Measurements from ENCODE around the gene KLHL26. TPM values are rescaled to one million over a fixed set of nuclear protein-coding genes. Genes with fewer than 3 reads are reported as not detected.
A peak's percentile ranks its signal among the peaks of the same experiment; 100 is the strongest.

The KLHL26 gene
- total and polyA plus RNA-seq, 8 donors, result 1.2 to 45.1 (median 4.1) TPM

GRCh38 chr19:18612772-18613588, 23.8 kb upstream of the KLHL26 start, which contains the start of gene TMEM59L:
Gene TMEM59L, plus strand, starts transcription at chr19:18612870. Its CDS starts 89 bp downstream, at chr19:18612959.
- Histone ChIP-seq H3K27me3 (peaks cover 28 to 97% (median 77%) of the 10 kb centered on the region in 3 donors), H3K36me3 (no peaks in the 10 kb centered on the region), H3K9me3 (no peaks in the 10 kb centered on the region), H3K4me3 (peak within 1 kb of the TSS; percentile 43 to 57 (median 50)), H3K4me1 (peaks cover 29 to 34% (median 32%) of the 10 kb centered on the region in 4 donors), H3K27ac (no peak within 1 kb of the TSS)
- DNase-seq, result peak in 1 of 2 donors; percentile 78
- TF ChIP-seq EP300 (IDR thresholded peaks at IDR 0.05) (no peak), POLR2A (IDR thresholded peaks at IDR 0.05) (no peak), CTCF (IDR thresholded peaks at IDR 0.05) (no peak), POLR2AphosphoS5 (IDR thresholded peaks at IDR 0.05) (no peak)
- WGBS, 5 donors, result 2 to 6% (median 4%) methylated on average over 16 to 70 of the region's 70 CpGs
- intact Hi-C loops (cut with DNase I; ENCODE audit: low total_unique reads), result no loop called here

- TF ChIP-seq POLR2A (IDR thresholded peaks at IDR 0.05) (no peak), POLR2AphosphoS5 (IDR thresholded peaks at IDR 0.05) (no peak)
- peaks cover 29 to 32% (median 31%) of the 10 kb centered on the region in 4 donors for H3K4me1 ChIP-seq
- H3K27me3 ChIP-seq, result peaks cover 23 to 93% (median 69%) of the 10 kb centered on the region in 3 donors
- intact Hi-C loops (cut with DNase I; ENCODE audit: low total_unique reads), result no loop called here
- DNase-seq, result no peak
- no peak overlapping the region for H3K27ac ChIP-seq
- 30 to 41% (median 32%) methylated on average over 17 to 23 of the region's 23 CpGs for WGBS, 5 donors
- no peak overlapping the region for H3K4me3 ChIP-seq
- no peaks in the 10 kb centered on the region for H3K36me3 ChIP-seq
- H3K9me3 ChIP-seq, result no peaks in the 10 kb centered on the region
These were observed 23.1 kb upstream of the KLHL26 start for GRCh38 chr19:18613589-18614234.

GRCh38 chr19:18616023-18616422, 20.8 kb upstream of the KLHL26 start:
- Histone ChIP-seq H3K9me3 (no peaks in the 10 kb centered on the region), H3K36me3 (no peaks in the 10 kb centered on the region), H3K27me3 (peaks cover 5 to 82% (median 47%) of the 10 kb centered on the region in 3 donors), H3K4me1 (peaks cover 23 to 25% (median 24%) of the 10 kb centered on the region in 4 donors), H3K4me3 (no peak overlapping the region), H3K27ac (no peak overlapping the region)
- intact Hi-C loops (cut with DNase I; ENCODE audit: low total_unique reads), result no loop called here
- DNase-seq, result no peak
- TF ChIP-seq CTCF (IDR thresholded peaks at IDR 0.05), result no peak
- no peak for TF ChIP-seq POLR2A (IDR thresholded peaks at IDR 0.05)
- TF ChIP-seq POLR2AphosphoS5 (IDR thresholded peaks at IDR 0.05), result no peak
- TF ChIP-seq EP300 (IDR thresholded peaks at IDR 0.05), result no peak
- 80 to 96% (median 84%) methylated on average over 3 of the region's 3 CpGs for WGBS, 5 donors

- no peaks in the 10 kb centered on the region for H3K9me3 ChIP-seq
- H3K36me3 ChIP-seq, result no peaks in the 10 kb centered on the region
- H3K4me1 ChIP-seq, result peaks cover 7 to 10% (median 8%) of the 10 kb centered on the region in 4 donors
- intact Hi-C loops (cut with DNase I; ENCODE audit: low total_unique reads), result no loop called here
- TF ChIP-seq POLR2AphosphoS5 (IDR thresholded peaks at IDR 0.05), result no peak
- no peak for TF ChIP-seq CTCF (IDR thresholded peaks at IDR 0.05)
- no peak for TF ChIP-seq EP300 (IDR thresholded peaks at IDR 0.05)
- TF ChIP-seq POLR2A (IDR thresholded peaks at IDR 0.05), result no peak
- DNase-seq, result no peak
- no peak overlapping the region for H3K27ac ChIP-seq
- H3K27me3 ChIP-seq, result peaks cover 4 to 67% (median 32%) of the 10 kb centered on the region in 3 donors
- H3K4me3 ChIP-seq, result no peak overlapping the region
These were observed 19.3 kb upstream of the KLHL26 start for GRCh38 chr19:18617562-18617961.
